Fibroblast of lung (primary cell): ENCODE measurements around the gene SPPL2A.
"Not testable (repeated sequence)": the region's sequence is repeated elsewhere in the genome, so short reads cannot be mapped to it uniquely, and the experiment has no call there.

Experiments used
- CTCF ChIP-seq, 2 donors: IDR thresholded peaks in 1 of 2; conservative IDR thresholded peaks in 1 of 2; 1 replicate in 1 of 2; 2 replicates in 1 of 2; pipeline ENCODE4 v1.5.1; 2011 to 2012; ENCODE audit warnings: low read length in 2 of 2, control low read depth in 1 of 2, inconsistent platforms in 1 of 2, low read depth in 1 of 2, mild to moderate bottlenecking in 1 of 2
- EZH2 ChIP-seq: IDR thresholded peaks from 2 replicates; pipeline ENCODE4 v1.5.1; 2012; ENCODE audit warnings: low read length, control low read depth, mild to moderate bottlenecking; ENCODE audit errors: missing control alignments

DNA sequence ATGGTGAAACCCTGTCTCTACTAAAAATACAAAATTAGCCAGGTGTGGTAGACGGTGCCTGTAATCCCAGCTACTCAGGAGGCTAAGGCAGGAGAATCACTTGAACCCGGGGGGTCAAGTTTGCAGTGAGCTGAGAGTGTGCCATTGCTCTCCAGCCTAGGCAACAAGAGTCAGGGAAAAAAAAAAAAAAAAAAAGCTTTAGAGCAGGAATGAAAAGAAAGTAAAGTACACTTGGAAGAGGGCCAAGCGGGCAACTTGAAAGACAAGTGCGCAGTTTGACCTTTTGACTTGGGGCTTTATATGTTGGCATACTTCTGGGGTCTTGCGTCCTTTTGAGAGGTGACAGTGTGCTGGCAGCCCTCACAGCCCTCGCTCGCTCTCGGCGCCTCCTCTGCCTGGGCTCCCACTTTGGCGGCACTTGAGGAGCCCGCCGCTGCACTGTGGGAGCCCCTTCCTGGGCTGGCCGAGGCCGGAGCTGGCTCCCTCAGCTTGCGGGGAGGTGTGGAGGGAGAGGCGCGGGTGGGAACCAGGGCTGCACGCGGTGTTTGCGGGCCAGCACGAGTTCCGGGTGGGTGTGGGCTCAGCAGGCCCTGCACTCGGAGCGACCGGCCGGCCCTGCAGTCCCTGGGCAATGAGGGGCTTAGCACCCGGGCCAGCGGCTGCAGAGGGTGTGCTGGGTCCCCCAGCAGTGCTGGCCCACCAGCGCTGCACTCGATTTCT is 46.1 kb upstream of the SPPL2A start:
- not testable (repeated sequence) for TF ChIP-seq CTCF (conservative IDR thresholded peaks at IDR 0.05 in 1 of 2, IDR thresholded peaks at IDR 0.05 in 1 of 2; ENCODE audit: low read depth in 1 of 2, low read length in 2 of 2); EZH2
